GM12865 (cell line): ENCODE data around the gene ALG8.

Experiments used
- DNase-seq: peaks from one replicate; pipeline ENCODE4 v3.0.0; 2010; ENCODE audit warnings: low read depth
- H3K4me3 ChIP-seq: 2 replicates; pipeline ENCODE4 v1.5.1; 2011; ENCODE audit warnings: mild to moderate bottlenecking, low read depth, low read length, control low read depth
- CTCF ChIP-seq: IDR thresholded peaks from 2 replicates; pipeline ENCODE4 v1.5.1; 2011; ENCODE audit warnings: low read length, control low read depth, low read depth, inconsistent platforms; ENCODE audit not compliant: insufficient read depth; ENCODE audit errors: missing control alignments

The ALG8 gene

GRCh38 chr11:78160557-78160956 is 21.1 kb upstream of the ALG8 start:
- DNase-seq: no peak
- H3K4me3 ChIP-seq: no peak overlapping the region
- TF ChIP-seq CTCF: no peak

- H3K4me3 ChIP-seq: no peak overlapping the region
- TF ChIP-seq CTCF: no peak
- DNase-seq: no peak
Observed at GRCh38 chr11:78158987-78159652, 19.7 kb upstream of the ALG8 start.

GRCh38 chr11:78156127-78156844 is 16.9 kb upstream of the ALG8 start:
- H3K4me3 ChIP-seq: no peak overlapping the region
- DNase-seq: no peak
- no peak for TF ChIP-seq CTCF

GRCh38 chr11:78151804-78152203 is 12.4 kb upstream of the ALG8 start:
- H3K4me3 ChIP-seq: no peak overlapping the region
- no peak for DNase-seq
- TF ChIP-seq CTCF: no peak

- TF ChIP-seq CTCF: no peak
- no peak overlapping the region for H3K4me3 ChIP-seq
- no peak for DNase-seq
Observed at GRCh38 chr11:78150754-78151153, 11.3 kb upstream of the ALG8 start.

- DNase-seq: no peak
- TF ChIP-seq CTCF: no peak
- no peak overlapping the region for H3K4me3 ChIP-seq
Observed at GRCh38 chr11:78150346-78150745, 10.9 kb upstream of the ALG8 start.
